IMR-90 (cell line): Measurements from ENCODE around the gene TMA7. TPM values are rescaled to one million over a fixed set of nuclear protein-coding genes. Genes with fewer than 3 reads are reported as not detected.

ENCODE experiments used
- ATAC-seq: fragments of 200-7000 bp; cut with Tn5 transposase; 2 replicates; pipeline ENCODE4 v1.9.1; 2020; ENCODE audit warnings: low read depth, mild to moderate bottlenecking, moderate library complexity
- BruUV-seq: library from RNA; stranded (reverse); fragments of 400-500 nt; replicated peaks from 2 replicates; lab custom pipeline; 2021; lab: Mats Ljungman, UMichigan
- CTCF ChIA-PET: fragments of 300-600 bp; formaldehyde crosslinking; extraction: SDS; loops from one replicate; lab custom pipeline; 2021; ENCODE audit warnings: antibody characterized with exemption; lab: Yijun Ruan, JAX
- POLR2A ChIA-PET: fragments of 300-600 bp; sonication (Branson Sonifier 250); formaldehyde crosslinking; loops from one replicate; lab custom pipeline; 2022; ENCODE audit warnings: antibody characterized with exemption; ENCODE audit not compliant: unreplicated experiment; lab: Charles Lee
- DNase-seq: peaks from one replicate; pipeline ENCODE4 v3.0.0; 2013
- H2AFZ ChIP-seq: replicated peaks from 2 replicates; pipeline ENCODE3; 2013; ENCODE audit warnings: low read length, mild to moderate bottlenecking; ENCODE audit not compliant: poor library complexity
- H2AK5ac ChIP-seq: 2 replicates; pipeline ENCODE4 v1.6.1; 2013; ENCODE audit warnings: low read depth, low read length, inconsistent platforms
- H2AK9ac ChIP-seq: replicated peaks from 2 replicates; pipeline ENCODE3; 2013; ENCODE audit warnings: mild to moderate bottlenecking, low read depth, low read length, moderate library complexity; ENCODE audit not compliant: poor library complexity
- H2BK120ac ChIP-seq: 2 replicates; pipeline ENCODE4 v1.6.1; 2013; ENCODE audit warnings: low read depth, low read length, inconsistent platforms
- H2BK15ac ChIP-seq: 3 replicates; pipeline ENCODE4 v1.6.1; 2013; ENCODE audit warnings: low read depth, low read length, inconsistent platforms
- H2BK20ac ChIP-seq: 2 replicates; pipeline ENCODE4 v1.6.1; 2013; ENCODE audit warnings: low read depth, mild to moderate bottlenecking, inconsistent platforms, low read length, moderate library complexity
- H2BK5ac ChIP-seq: 2 replicates; pipeline ENCODE4 v1.6.1; 2013; ENCODE audit warnings: mild to moderate bottlenecking, low read depth, low read length, inconsistent platforms; ENCODE audit not compliant: poor library complexity, severe bottlenecking
- H3K14ac ChIP-seq: replicated peaks from 2 replicates; pipeline ENCODE4 v1.6.1; 2013; ENCODE audit warnings: low read depth, low read length, inconsistent platforms
- H3K18ac ChIP-seq: 2 replicates; pipeline ENCODE4 v1.6.1; 2013; ENCODE audit warnings: low read depth, low read length, control low read depth
- H3K23ac ChIP-seq: 2 replicates; pipeline ENCODE4 v1.6.1; 2013; ENCODE audit warnings: low read depth, low read length, inconsistent platforms
- H3K27ac ChIP-seq: 2 replicates; pipeline ENCODE4 v1.5.1; 2013; ENCODE audit warnings: mild to moderate bottlenecking, control low read depth, low read length; ENCODE audit not compliant: insufficient read depth
- H3K27me3 ChIP-seq: 2 replicates; pipeline ENCODE4 v1.6.1; 2013; ENCODE audit warnings: low read length; ENCODE audit not compliant: control insufficient read depth, insufficient read depth
- H3K36me3 ChIP-seq: 2 replicates; pipeline ENCODE4 v1.6.1; 2013; ENCODE audit warnings: low read length, mixed read lengths; ENCODE audit not compliant: control insufficient read depth, insufficient read depth
- H3K4ac ChIP-seq: 2 replicates; pipeline ENCODE4 v1.6.1; 2013; ENCODE audit warnings: low read depth, low read length, inconsistent platforms
- H3K4me1 ChIP-seq: 2 replicates; pipeline ENCODE4 v1.6.1; 2013; ENCODE audit warnings: low read length, mixed read lengths; ENCODE audit not compliant: control insufficient read depth, insufficient read depth
- H3K4me2 ChIP-seq: 2 replicates; pipeline ENCODE4 v1.6.1; 2013; ENCODE audit warnings: low read depth, mild to moderate bottlenecking, control low read depth, low read length, moderate library complexity
- H3K4me3 ChIP-seq: 2 replicates; pipeline ENCODE4 v1.5.1; 2013; ENCODE audit warnings: low read depth, mild to moderate bottlenecking, control low read depth, low read length, moderate library complexity; ENCODE audit not compliant: insufficient read depth
- H3K56ac ChIP-seq: 2 replicates; pipeline ENCODE4 v1.6.1; 2013; ENCODE audit warnings: low read length, inconsistent platforms; ENCODE audit not compliant: insufficient read depth; ENCODE audit errors: extremely low read depth
- H3K79me1 ChIP-seq, 2 experiments: 2 replicates each; pipeline ENCODE4 v1.6.1; 2013; ENCODE audit warnings: low read length in 2 of 2, inconsistent platforms in 1 of 2, low read depth in 1 of 2
- H3K9ac ChIP-seq: 2 replicates; pipeline ENCODE4 v1.6.1; 2013; ENCODE audit warnings: low read depth, low read length, control low read depth
- H3K9me1 ChIP-seq: 2 replicates; pipeline ENCODE4 v1.6.1; 2013; ENCODE audit warnings: low read length, inconsistent platforms; ENCODE audit not compliant: insufficient read depth
- H3K9me3 ChIP-seq: 2 replicates; pipeline ENCODE4 v1.6.1; 2013; ENCODE audit warnings: low read length; ENCODE audit not compliant: control insufficient read depth, insufficient read depth
- H4K20me1 ChIP-seq: 2 replicates; pipeline ENCODE4 v1.6.1; 2013; ENCODE audit warnings: low read length, inconsistent platforms; ENCODE audit not compliant: insufficient read depth
- H4K5ac ChIP-seq: 2 replicates; pipeline ENCODE4 v1.6.1; 2013; ENCODE audit warnings: mild to moderate bottlenecking, low read depth, low read length, control low read depth
- H4K8ac ChIP-seq, 2 experiments: 2 replicates each; pipeline ENCODE4 v1.6.1; 2013; ENCODE audit warnings: low read depth in 2 of 2, low read length in 2 of 2, control low read depth in 1 of 2, inconsistent platforms in 1 of 2
- H4K91ac ChIP-seq: 2 replicates; pipeline ENCODE4 v1.6.1; 2013; ENCODE audit warnings: low read depth, low read length, inconsistent platforms; ENCODE audit not compliant: insufficient read depth
- CEBPB ChIP-seq: IDR thresholded peaks from 2 replicates; pipeline ENCODE4 v1.6.1; 2012; ENCODE audit warnings: low read depth, low read length, improper control_type of control experiment
- FOS ChIP-seq: fragments of 150-350 bp; IDR thresholded peaks from 2 replicates; pipeline ENCODE4 v1.6.1; 2016; ENCODE audit warnings: low read depth, low read length
- MAFK ChIP-seq: IDR thresholded peaks from 2 replicates; pipeline ENCODE4 v1.6.1; 2012; ENCODE audit warnings: low read depth, low read length, improper control_type of control experiment
- NFE2L2 ChIP-seq: fragments of 150-350 bp; IDR thresholded peaks from 2 replicates; pipeline ENCODE4 v1.6.1; 2016; ENCODE audit warnings: low read depth, mild to moderate bottlenecking, low read length
- POLR2A ChIP-seq: IDR thresholded peaks from 2 replicates; pipeline ENCODE4 v1.6.1; 2012; ENCODE audit warnings: mild to moderate bottlenecking, low read depth, low read length
- RAD21 ChIP-seq: IDR thresholded peaks from 2 replicates; pipeline ENCODE4 v1.6.1; 2012; ENCODE audit warnings: low read length, improper control_type of control experiment
- RCOR1 ChIP-seq: IDR thresholded peaks from 2 replicates; pipeline ENCODE4 v1.6.1; 2012; ENCODE audit warnings: mild to moderate bottlenecking, low read length, improper control_type of control experiment; ENCODE audit not compliant: insufficient replicate concordance
- RFX5 ChIP-seq: IDR thresholded peaks from 2 replicates; pipeline ENCODE4 v1.8.0; 2012; ENCODE audit warnings: low read depth, mild to moderate bottlenecking, low read length, moderate library complexity
- SMC3 ChIP-seq: fragments of 150-350 bp; IDR thresholded peaks from 2 replicates; pipeline ENCODE4 v1.6.1; 2016; ENCODE audit warnings: low read depth, mild to moderate bottlenecking, antibody characterized with exemption, low read length, moderate library complexity
- WGBS, 2 experiments: methylation state at CpG; one replicate each; pipeline versions ENCODE4 v1.1.5 to v1.1.7; 2013; ENCODE audit warnings: missing lambda C conversion rate in 2 of 2; ENCODE audit not compliant: insufficient read length in 1 of 2; ENCODE audit errors: extremely low coverage in 2 of 2; 5-methylcytosine and 5-hydroxymethylcytosine counted together
- dilution Hi-C: fragments of 300-500 bp; cut with HindIII; formaldehyde crosslinking; loops from one replicate; pipeline ENCODE4 v1.14.3; 2018; ENCODE audit warnings: low sequenced_read_pairs; ENCODE audit not compliant: unreplicated experiment
- in situ Hi-C: fragments of 300-500 bp; cut with MboI; formaldehyde crosslinking; loops from 3 replicates; pipeline ENCODE4 v1.14.3; 2019; ENCODE audit warnings: low sequenced_read_pairs, inconsistent platforms, mixed read lengths
- intact Hi-C: fragments of 100-400 bp; cut with micrococcal nuclease; formaldehyde crosslinking; loops from 2 replicates; pipeline ENCODE4 v1.10.0; 2022
- polyA plus RNA-seq, 3 experiments: library from polyadenylated mRNA; depleted of rRNA; stranded (reverse); fragments of >200 nt; gene quantifications; 2 replicates each; pipeline ENCODE4 v1.2.3, GENCODE V29; 2012; ENCODE audit warnings: low replicate concordance in 1 of 3
- total RNA-seq: library from RNA; depleted of rRNA; stranded (reverse); fragments of >200 nt; gene quantifications from 2 replicates; pipeline ENCODE4 v1.2.3, GENCODE V29; 2012
- TF ChIP-seq, protein P1 (sequence below): fragments of 150-350 bp; IDR thresholded peaks from 2 replicates; pipeline ENCODE4 v1.6.1; 2016; ENCODE audit warnings: low read depth, mild to moderate bottlenecking, low read length, moderate library complexity, borderline replicate concordance

TMA7 gene
- total and polyA plus RNA-seq, 2 of the 4 experiments (the other 2 are of a cell fraction): 81.9 to 240 TPM

DNA sequence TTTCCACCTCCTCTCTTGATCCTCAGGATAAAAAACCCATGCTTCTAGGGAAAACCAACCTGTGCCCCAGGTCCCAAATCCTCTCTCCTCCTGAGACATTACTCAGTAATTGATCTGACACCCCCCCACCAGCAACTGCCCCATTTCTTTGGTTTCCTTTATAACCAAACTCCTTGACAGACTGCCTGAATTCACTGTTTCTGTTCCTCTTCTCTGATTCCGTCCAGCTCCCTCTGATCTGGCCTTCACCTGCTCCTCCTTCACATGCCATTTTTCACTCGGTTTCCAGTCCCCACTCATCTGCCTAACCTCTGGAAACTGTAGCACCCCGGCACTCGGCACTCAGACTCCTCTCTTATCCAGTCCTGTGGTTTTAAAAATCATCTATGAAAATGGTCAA lies 2.2 kb upstream of the TMA7 start:
- TF ChIP-seq, protein P1, sequence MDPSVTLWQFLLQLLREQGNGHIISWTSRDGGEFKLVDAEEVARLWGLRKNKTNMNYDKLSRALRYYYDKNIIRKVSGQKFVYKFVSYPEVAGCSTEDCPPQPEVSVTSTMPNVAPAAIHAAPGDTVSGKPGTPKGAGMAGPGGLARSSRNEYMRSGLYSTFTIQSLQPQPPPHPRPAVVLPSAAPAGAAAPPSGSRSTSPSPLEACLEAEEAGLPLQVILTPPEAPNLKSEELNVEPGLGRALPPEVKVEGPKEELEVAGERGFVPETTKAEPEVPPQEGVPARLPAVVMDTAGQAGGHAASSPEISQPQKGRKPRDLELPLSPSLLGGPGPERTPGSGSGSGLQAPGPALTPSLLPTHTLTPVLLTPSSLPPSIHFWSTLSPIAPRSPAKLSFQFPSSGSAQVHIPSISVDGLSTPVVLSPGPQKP: no peak
- TF ChIP-seq SMC3 (no peak), CEBPB (no peak), RCOR1 (no peak), MAFK (no peak), NFE2L2 (no peak), RFX5 (no peak), RAD21 (no peak), POLR2A (no peak), FOS (no peak)
- no peak overlapping the region for H3K23ac ChIP-seq
- intact Hi-C loops (no loop called here), in situ Hi-C loops (loop anchor here (5.0 kb wide), 2 partner anchors 36 to 166 kb away; no protein-coding TSS in a partner anchor), dilution Hi-C loops (no loop called here)
- no peak overlapping the region for H2BK15ac ChIP-seq
- 89% methylated on average over 1 of the region's 4 CpGs; no CpG with 5 or more reads in 1 of the 2 experiments for WGBS, 2 experiments
- H2AFZ ChIP-seq: no peak overlapping the region
- H4K20me1 ChIP-seq: peaks cover 6% of the 10 kb centered on the region; the same call in 1 of the 2 replicates
- H2AK5ac ChIP-seq: no peak overlapping the region
- H3K36me3 ChIP-seq: peaks cover 17% of the 10 kb centered on the region
- no peak overlapping the region for H4K5ac ChIP-seq
- H3K56ac ChIP-seq: no peak overlapping the region
- POLR2A ChIA-PET: no interaction called here
- H3K4ac ChIP-seq: no peak overlapping the region
- H2AK9ac ChIP-seq: no peak overlapping the region
- DNase-seq (no peak), ATAC-seq (no peak)
- H3K14ac ChIP-seq: no peak overlapping the region
- no peak overlapping the region for H3K4me2 ChIP-seq
- no peaks in the 10 kb centered on the region for H3K27me3 ChIP-seq
- H2BK5ac ChIP-seq: no peak overlapping the region
- H3K4me1 ChIP-seq: 0 out of 2 replicates have a peak, but pooled peaks cover 2% of the 10 kb centered on the region
- H3K9ac ChIP-seq: no peak overlapping the region
- H3K18ac ChIP-seq: no peak overlapping the region
- H3K9me3 ChIP-seq: no peaks in the 10 kb centered on the region
- H4K8ac ChIP-seq: no peak overlapping the region
- CTCF ChIA-PET: no interaction called here
- H3K79me1 ChIP-seq: peaks cover 26 to 45% of the 10 kb centered on the region in 2 experiments
- H3K9me1 ChIP-seq: 0 out of 2 replicates have a peak, but pooled peaks cover 4% of the 10 kb centered on the region
- H3K4me3 ChIP-seq: no peak overlapping the region
- H2BK20ac ChIP-seq: no peak overlapping the region
- no peak overlapping the region for H3K27ac ChIP-seq
- no peak overlapping the region for H4K91ac ChIP-seq
- BruUV-seq: no TSS peak
- H2BK120ac ChIP-seq: no peak overlapping the region
